SU-DHL-6 (cell line): ENCODE measurements around the gene GAPDH.

Experiments
- H2AFZ ChIP-seq: fragments of 200-600 bp; sonication (generic); 2 replicates; pipeline ENCODE4 v1.6.1; 2014; ENCODE audit warnings: low read depth, mild to moderate bottlenecking, moderate library complexity, mixed read lengths, antibody characterized with exemption, low read length; ENCODE audit not compliant: severe bottlenecking
- H3F3A ChIP-seq: fragments of 200-600 bp; shearing (Covaris generic); 2 replicates; pipeline ENCODE4 v1.6.0; 2016; ENCODE audit warnings: antibody characterized with exemption, mild to moderate bottlenecking; ENCODE audit not compliant: insufficient read depth
- H3K27ac ChIP-seq: fragments of 200-600 bp; sonication (generic); 2 replicates; pipeline ENCODE4 v1.5.1; 2016; ENCODE audit warnings: low read depth, mild to moderate bottlenecking, low read length, moderate library complexity, mixed read lengths
- H3K27me3 ChIP-seq: fragments of 200-600 bp; sonication (generic), shearing (Covaris generic); 2 replicates; pipeline ENCODE4 v1.6.0; 2014; ENCODE audit warnings: mild to moderate bottlenecking, low read length
- H3K36me3 ChIP-seq: fragments of 200-600 bp; sonication (generic); 2 replicates; pipeline ENCODE4 v1.6.1; 2014; ENCODE audit warnings: mild to moderate bottlenecking, low read length, mixed read lengths
- H3K4me2 ChIP-seq: fragments of 300-600, 200-600 bp; shearing (Covaris generic), sonication (generic); 2 replicates; pipeline ENCODE4 v1.6.0; 2014; ENCODE audit warnings: low read length, low read depth, mild to moderate bottlenecking; ENCODE audit not compliant: poor library complexity, severe bottlenecking
- H3K4me3 ChIP-seq: fragments of 200-600 bp; sonication (generic); 2 replicates; pipeline ENCODE4 v1.5.1; 2014; ENCODE audit warnings: antibody characterized with exemption, low read length, mild to moderate bottlenecking, mixed read lengths; ENCODE audit not compliant: insufficient read depth, poor library complexity, severe bottlenecking
- H3K79me2 ChIP-seq: fragments of 200-600 bp; sonication (generic); 2 replicates; pipeline ENCODE4 v1.6.1; 2014; ENCODE audit warnings: mild to moderate bottlenecking, low read length, moderate library complexity; ENCODE audit not compliant: insufficient read depth
- H3K9ac ChIP-seq: fragments of 200-600 bp; sonication (generic); 2 replicates; pipeline ENCODE4 v1.7.0; 2014; ENCODE audit warnings: mild to moderate bottlenecking, low read length
- H3K9me2 ChIP-seq: fragments of 200-600 bp; sonication (generic); replicated peaks from 2 replicates; pipeline ENCODE4 v1.6.1; 2014; ENCODE audit warnings: low read length; ENCODE audit not compliant: insufficient read depth
- H3K9me3 ChIP-seq: fragments of 200-600 bp; sonication (generic); 2 replicates; pipeline ENCODE4 v1.6.1; 2014; ENCODE audit warnings: low read length, mixed read lengths; ENCODE audit not compliant: insufficient read depth
- H4K20me1 ChIP-seq: fragments of 200-600 bp; sonication (generic); 2 replicates; pipeline ENCODE4 v1.6.1; 2014; ENCODE audit warnings: low read depth, mild to moderate bottlenecking, antibody characterized with exemption, low read length, moderate library complexity, mixed read lengths
- CTCF ChIP-seq: fragments of 200-600 bp; sonication (generic); IDR thresholded peaks from one replicate; pipeline ENCODE4 v1.5.1; 2017; ENCODE audit warnings: antibody characterized with exemption, mild to moderate bottlenecking, low read length, moderate library complexity; ENCODE audit not compliant: insufficient read depth, poor library complexity, severe bottlenecking
- EZH2phosphoT487 ChIP-seq: fragments of 200-600 bp; sonication (generic), shearing (Covaris generic); conservative IDR thresholded peaks from 2 replicates; pipeline ENCODE4 v1.6.1; 2018; ENCODE audit warnings: mild to moderate bottlenecking, antibody characterized with exemption, low read length, moderate library complexity, mixed read lengths

Gene GAPDH

GRCh38 chr12:6552140-6552551 is 17.8 kb downstream of the GAPDH start:
- Histone ChIP-seq H3K27ac (no peak overlapping the region), H3K79me2 (peaks cover 45% of the 10 kb centered on the region), H3K36me3 (peaks cover 2% of the 10 kb centered on the region; the same call in 1 of the 2 replicates), H3K4me3 (no peak overlapping the region), H3K27me3 (no peaks in the 10 kb centered on the region), H4K20me1 (peaks cover 2% of the 10 kb centered on the region; the same call in 1 of the 2 replicates), H3K4me2 (no peak overlapping the region), H3F3A (peaks cover 8% of the 10 kb centered on the region; the same call in 1 of the 2 replicates), H3K9me2 (no peaks in the 10 kb centered on the region), H3K9ac (no peak overlapping the region), H3K9me3 (no peaks in the 10 kb centered on the region), H2AFZ (no peak overlapping the region)
- no peak for TF ChIP-seq CTCF

- H3K27ac ChIP-seq: no peak overlapping the region
- no peak overlapping the region for H2AFZ ChIP-seq
- H3F3A ChIP-seq: peaks cover 19% of the 10 kb centered on the region
- 0 out of 2 replicates have a peak, but pooled peaks cover 2% of the 10 kb centered on the region for H3K36me3 ChIP-seq
- peaks cover 2% of the 10 kb centered on the region; the same call in 1 of the 2 replicates for H4K20me1 ChIP-seq
- peaks cover 45% of the 10 kb centered on the region for H3K79me2 ChIP-seq
- no peak for TF ChIP-seq EZH2phosphoT487
- no peak for TF ChIP-seq CTCF
- H3K9ac ChIP-seq: peak overlapping the region; percentile 76
- no peaks in the 10 kb centered on the region for H3K9me2 ChIP-seq
- no peaks in the 10 kb centered on the region for H3K9me3 ChIP-seq
- H3K27me3 ChIP-seq: no peaks in the 10 kb centered on the region
- H3K4me2 ChIP-seq: peak overlapping the region; percentile 90
- peak overlapping the region; percentile 25 for H3K4me3 ChIP-seq
Measured at GRCh38 chr12:6553051-6553868, 18.9 kb downstream of the GAPDH start.

- H4K20me1 ChIP-seq: peaks cover 2% of the 10 kb centered on the region; the same call in 1 of the 2 replicates
- H3K9me3 ChIP-seq: no peaks in the 10 kb centered on the region
- peak overlapping the region; percentile 68 for H3K4me3 ChIP-seq
- peaks cover 24% of the 10 kb centered on the region for H3F3A ChIP-seq
- H3K27me3 ChIP-seq: no peaks in the 10 kb centered on the region
- no peaks in the 10 kb centered on the region for H3K36me3 ChIP-seq
- no peaks in the 10 kb centered on the region for H3K9me2 ChIP-seq
- peak overlapping the region; percentile 90 for H3K4me2 ChIP-seq
- H3K27ac ChIP-seq: peak overlapping the region; percentile 66
- TF ChIP-seq EZH2phosphoT487: no peak
- TF ChIP-seq CTCF: peak; percentile 55
- H2AFZ ChIP-seq: no peak overlapping the region
- peaks cover 45% of the 10 kb centered on the region for H3K79me2 ChIP-seq
- peak overlapping the region; percentile 76 for H3K9ac ChIP-seq
Measured at GRCh38 chr12:6554168-6555017, 20.1 kb downstream of the GAPDH start.
